Endothelial cell of umbilical vein (primary cell): Measurements from ENCODE around the gene ZC3H12C. TPM values are rescaled to one million over a fixed set of nuclear protein-coding genes. Genes with fewer than 3 reads are reported as not detected.
A peak's percentile ranks its signal among the peaks of the same experiment; 100 is the strongest.

ENCODE experiments used
- BruUV-seq: library from RNA; stranded (reverse); fragments of 400-500 nt; replicated peaks from 2 replicates; lab custom pipeline; 2021; lab: Mats Ljungman, UMichigan
- CTCF ChIA-PET: fragments of 300-600, 350-600 bp; sonication (Branson Sonifier 250); formaldehyde crosslinking; loops from one replicate; lab custom pipeline; 2021; ENCODE audit warnings: antibody characterized with exemption, inconsistent platforms; lab: Charles Lee
- POLR2A ChIA-PET: fragments of 300-600, 350-600 bp; sonication (Branson Sonifier 250); formaldehyde crosslinking; loops from one replicate; lab custom pipeline; 2021; ENCODE audit warnings: antibody characterized with exemption, inconsistent platforms; lab: Charles Lee
- DNase-seq: peaks from one replicate; pipeline ENCODE4 v3.0.0-alpha.2; 2011; ENCODE audit warnings: low read depth, low spot score
- FAIRE-seq: peaks from 2 replicates; lab custom pipeline; 2011; peaks lifted over from hg19 to GRCh38; lab: Jason Lieb, UNC
- H2AFZ ChIP-seq: 2 replicates; pipeline ENCODE4 v1.6.0; 2012; ENCODE audit warnings: low read depth, low read length, control low read depth, inconsistent platforms
- H3K27ac ChIP-seq: 2 replicates; pipeline ENCODE4 v1.5.1; 2011; ENCODE audit warnings: low read depth, mild to moderate bottlenecking, control low read depth, low read length, moderate library complexity; ENCODE audit not compliant: insufficient read depth
- H3K27me3 ChIP-seq, 2 experiments: 2 replicates each; pipeline versions ENCODE4 v1.6.0 to v1.6.1; 2011; ENCODE audit warnings: low read length in 2 of 2, mixed read lengths in 1 of 2; ENCODE audit not compliant: control insufficient read depth in 2 of 2, insufficient read depth in 2 of 2
- H3K36me3 ChIP-seq, 2 experiments: 2 replicates in 1 of 2; 3 replicates in 1 of 2; pipeline ENCODE4 v1.5.1; 2011; ENCODE audit warnings: low read length in 2 of 2, mild to moderate bottlenecking in 1 of 2, moderate library complexity in 1 of 2; ENCODE audit not compliant: control insufficient read depth in 2 of 2, insufficient read depth in 2 of 2; ENCODE audit errors: extremely low read depth in 1 of 2
- H3K4me1 ChIP-seq: 3 replicates; pipeline ENCODE4 v1.5.1; 2011; ENCODE audit warnings: mild to moderate bottlenecking, low read length; ENCODE audit not compliant: control insufficient read depth, insufficient read depth; ENCODE audit errors: extremely low read depth
- H3K4me2 ChIP-seq: 2 replicates; pipeline ENCODE4 v1.6.1; 2011; ENCODE audit warnings: low read length, control low read depth, mixed read lengths; ENCODE audit not compliant: insufficient read depth
- H3K4me3 ChIP-seq, 3 experiments: fragments of 200-600 bp in 1 of 3; sonication (generic), shearing (Covaris generic) in 1 of 3; replicated peaks in 1 of 3; 2 replicates each; pipeline ENCODE4 v1.5.1; 2011 to 2016; ENCODE audit warnings: control low read depth in 3 of 3, low read length in 3 of 3, mild to moderate bottlenecking in 2 of 3, inconsistent platforms in 1 of 3, low read depth in 1 of 3, moderate library complexity in 1 of 3; ENCODE audit not compliant: insufficient read depth in 1 of 3
- H3K79me2 ChIP-seq: 2 replicates; pipeline ENCODE4 v1.6.0; 2012; ENCODE audit warnings: low read length, inconsistent platforms; ENCODE audit not compliant: control insufficient read depth, insufficient read depth
- H3K9ac ChIP-seq: replicated peaks from 2 replicates; pipeline ENCODE3; 2011; ENCODE audit warnings: low read length, control low read depth; ENCODE audit not compliant: insufficient read depth; ENCODE audit errors: extremely low read depth
- H3K9me1 ChIP-seq: replicated peaks from 3 replicates; pipeline ENCODE4 v1.6.0; 2011; ENCODE audit warnings: mild to moderate bottlenecking, low read length; ENCODE audit not compliant: control insufficient read depth, insufficient read depth; ENCODE audit errors: extremely low read depth
- H3K9me3 ChIP-seq: replicated peaks from 2 replicates; pipeline ENCODE4 v1.5.1; 2012; ENCODE audit warnings: low read length, inconsistent platforms; ENCODE audit not compliant: control insufficient read depth, insufficient read depth
- H4K20me1 ChIP-seq: replicated peaks from 2 replicates; pipeline ENCODE3; 2011; ENCODE audit warnings: mild to moderate bottlenecking, low read length; ENCODE audit not compliant: control insufficient read depth, insufficient read depth; ENCODE audit errors: extremely low read depth
- CTCF ChIP-seq, 2 donors: IDR thresholded peaks; 1 replicate in 1 of 2; 2 replicates in 1 of 2; pipeline ENCODE4 v1.5.1; 2011; ENCODE audit warnings: low read length in 2 of 2, mild to moderate bottlenecking in 2 of 2, moderate library complexity in 2 of 2, control low read depth in 1 of 2, inconsistent platforms in 1 of 2, low read depth in 1 of 2; ENCODE audit not compliant: insufficient read depth in 1 of 2; ENCODE audit errors: extremely low read depth in 1 of 2
- EZH2 ChIP-seq: IDR thresholded peaks from 2 replicates; pipeline ENCODE4 v1.6.1; 2012; ENCODE audit warnings: borderline replicate concordance, low read depth, mild to moderate bottlenecking, moderate library complexity, low read length, inconsistent platforms; ENCODE audit not compliant: severe bottlenecking
- FOS ChIP-seq: IDR thresholded peaks from 2 replicates; pipeline ENCODE4 v1.6.1; 2011; ENCODE audit warnings: mild to moderate bottlenecking, low read length, moderate library complexity, borderline replicate concordance; ENCODE audit not compliant: insufficient read depth
- GATA2 ChIP-seq: IDR thresholded peaks from 2 replicates; pipeline ENCODE4 v1.7.0; 2011; ENCODE audit warnings: low read depth, mild to moderate bottlenecking, moderate library complexity, mixed read lengths, low read length; ENCODE audit not compliant: insufficient read length, insufficient read depth
- JUN ChIP-seq: IDR thresholded peaks from 2 replicates; pipeline ENCODE4 v1.6.1; 2011; ENCODE audit warnings: borderline replicate concordance, low read depth; ENCODE audit not compliant: insufficient read length, insufficient read depth
- MAX ChIP-seq: IDR thresholded peaks from 2 replicates; pipeline ENCODE4 v1.6.1; 2011; ENCODE audit not compliant: insufficient read depth, insufficient read length
- MYC ChIP-seq: IDR thresholded peaks from one replicate; pipeline ENCODE4 v1.6.1; 2011; ENCODE audit warnings: mild to moderate bottlenecking, low read depth, low read length
- POLR2A ChIP-seq: IDR thresholded peaks from 2 replicates; pipeline ENCODE4 v1.6.1; 2012; ENCODE audit warnings: low read depth, mild to moderate bottlenecking, control low read depth, low read length
- POLR2AphosphoS5 ChIP-seq: IDR thresholded peaks from 2 replicates; pipeline ENCODE4 v1.6.1; 2012; ENCODE audit warnings: low read depth, mild to moderate bottlenecking, control low read depth, low read length, moderate library complexity; ENCODE audit not compliant: insufficient read depth
- dilution Hi-C: fragments of 300-500 bp; cut with MboI; formaldehyde crosslinking; loops from one replicate; pipeline ENCODE4 v1.15.0; 2019; ENCODE audit warnings: low sequenced_read_pairs; ENCODE audit not compliant: extremely low pct_ligation_motif_present
- intact Hi-C: fragments of 100-400 bp; cut with micrococcal nuclease; formaldehyde crosslinking; loops from one replicate; pipeline ENCODE4 v1.10.0; 2022
- polyA plus RNA-seq, 4 experiments: library from polyadenylated mRNA; depleted of rRNA in 3 of 4; stranded (reverse) in 3 of 4; unstranded in 1 of 4; fragments of >200 nt; gene quantifications; 2 replicates each; pipeline versions ENCODE4 v1.2.1 to v1.2.3, GENCODE V29; 2011 to 2012; ENCODE audit warnings: missing spikeins in 1 of 4
- total RNA-seq: library from RNA; stranded (reverse); gene quantifications from 2 replicates; pipeline ENCODE4 v1.2.3, GENCODE V29; 2021

ZC3H12C gene
- total and polyA plus RNA-seq, 2 donors (not counting 3 experiments of a cell fraction or from before 2014, with no cell fraction given), result 5.5 to 14.7 TPM

GRCh38 chr11:110121204-110121603 is 28.0 kb downstream of the ZC3H12C start:
- ChIA-PET POLR2A (no interaction called here), CTCF (interaction anchor here (0.9 to 1.3 kb wide), 2 partner anchors 12 to 22 kb away, joined by 3 read pairs; no protein-coding TSS in a partner anchor)
- Histone ChIP-seq H3K4me2 (peak overlapping the region; percentile 77), H4K20me1 (no peaks in the 10 kb centered on the region), H2AFZ (no peak overlapping the region), H3K27me3 (no peaks in the 10 kb centered on the region), H3K4me1 (peaks cover 11% of the 10 kb centered on the region), H3K27ac (peak overlapping the region; percentile 24), H3K4me3 (no peak overlapping the region), H3K9me3 (no peaks in the 10 kb centered on the region), H3K79me2 (peaks cover 29% of the 10 kb centered on the region), H3K9me1 (no peaks in the 10 kb centered on the region), H3K9ac (no peak overlapping the region), H3K36me3 (no peaks in the 10 kb centered on the region)
- intact Hi-C loops, result loop anchor here (1.0 kb wide), 2 partner anchors 8 to 28 kb away; partner anchors contain the start of gene ZC3H12C
- FAIRE-seq (peak; percentile 77), DNase-seq (peak; percentile 87)
- BruUV-seq, result no TSS peak
- dilution Hi-C loops, result no loop called here
- no peak for TF ChIP-seq POLR2AphosphoS5
- TF ChIP-seq MYC, result no peak
- TF ChIP-seq EZH2, result no peak
- no peak for TF ChIP-seq CTCF (IDR thresholded peaks at IDR 0.05; ENCODE audit: extremely low read depth in 1 of 2, insufficient read depth in 1 of 2, low read depth in 1 of 2, low read length in 2 of 2)
- no peak for TF ChIP-seq GATA2
- no peak for TF ChIP-seq POLR2A
- peak; percentile 57 for TF ChIP-seq FOS
- TF ChIP-seq MAX, result no peak
- TF ChIP-seq JUN, result peak; percentile 56
